NCI-H1417 treated with DMSO at 0.1 percent for 48 hours (cell line): ENCODE results near the gene CHD6.

Source experiments
- DNase-seq: peaks from one replicate; lab custom pipeline; 2025; lab: John Stamatoyannopoulos, UW

CHD6 gene

GRCh38 chr20:41394081-41394480 lies 224.1 kb downstream of the CHD6 start:
- DNase-seq: no peak

- no peak for DNase-seq
Measured at GRCh38 chr20:41393705-41394066, 224.5 kb downstream of the CHD6 start.

GRCh38 chr20:41392871-41393704 lies 225.1 kb downstream of the CHD6 start:
- no peak for DNase-seq

- DNase-seq: no peak
Measured at GRCh38 chr20:41392295-41392694, 225.9 kb downstream of the CHD6 start.

- no peak for DNase-seq
Measured at GRCh38 chr20:41391587-41392001, 226.6 kb downstream of the CHD6 start.

- no peak for DNase-seq
Measured at GRCh38 chr20:41390889-41391288, 227.3 kb downstream of the CHD6 start.

- no peak for DNase-seq
Measured at GRCh38 chr20:41387444-41387851, 230.7 kb downstream of the CHD6 start.

GRCh38 chr20:41386502-41387427 lies 231.4 kb downstream of the CHD6 start:
- no peak for DNase-seq

- DNase-seq: no peak
Measured at GRCh38 chr20:41382791-41383305, 235.3 kb downstream of the CHD6 start.

- DNase-seq: no peak
Measured at GRCh38 chr20:41380551-41381193, 237.5 kb downstream of the CHD6 start.

- DNase-seq: no peak
Measured at GRCh38 chr20:41379551-41379950, 238.6 kb downstream of the CHD6 start.

- no peak for DNase-seq
Measured at GRCh38 chr20:41377275-41377674, 240.9 kb downstream of the CHD6 start.

- no peak for DNase-seq
Measured at GRCh38 chr20:41376349-41376748, 241.8 kb downstream of the CHD6 start.

GRCh38 chr20:41375846-41376245 lies 242.3 kb downstream of the CHD6 start:
- DNase-seq: no peak

- no peak for DNase-seq
Measured at GRCh38 chr20:41373931-41374920, 244.0 kb downstream of the CHD6 start.

GRCh38 chr20:41373251-41373783 lies 244.9 kb downstream of the CHD6 start:
- DNase-seq: no peak

- no peak for DNase-seq
Measured at GRCh38 chr20:41371371-41371770, 246.8 kb downstream of the CHD6 start.

GRCh38 chr20:41370176-41370575 lies 248.0 kb downstream of the CHD6 start:
- no peak for DNase-seq

GRCh38 chr20:41369673-41370072 lies 248.5 kb downstream of the CHD6 start:
- no peak for DNase-seq

- no peak for DNase-seq
Measured at GRCh38 chr20:41367956-41368355, 250.2 kb downstream of the CHD6 start.

GRCh38 chr20:41367393-41367695 lies 250.8 kb downstream of the CHD6 start:
- no peak for DNase-seq
